ENCODE measurements around the gene DNM3.
A peak's percentile ranks its signal among the peaks of the same experiment; 100 is the strongest.

Gene DNM3

GRCh38 chr1:172154551-172154950 is 313.3 kb downstream of the DNM3 start:
- Histone ChIP-seq H3K36me3 (ENCODE audit: low read depth) (no peaks in the 10 kb centered on the region), H3K9me3 (ENCODE audit: severe bottlenecking) (no peaks in the 10 kb centered on the region), H3K27ac (ENCODE audit: poor library complexity, severe bottlenecking) (peak overlapping the region; percentile 65), H3K27me3 (ENCODE audit: insufficient read depth, poor library complexity, severe bottlenecking) (no peaks in the 10 kb centered on the region), H3K4me1 (ENCODE audit: insufficient read depth, poor library complexity, severe bottlenecking) (peaks cover 18% of the 10 kb centered on the region), H3K4me3 (ENCODE audit: severe bottlenecking) (no peak overlapping the region)
- no peak for DNase-seq (ENCODE audit: low spot score)
- peak; percentile 99 for ATAC-seq (ENCODE audit: low read depth)
- TF ChIP-seq CTCF (IDR thresholded peaks at IDR 0.05; ENCODE audit: poor library complexity, severe bottlenecking) = no peak

- DNase-seq (ENCODE audit: low spot score) (no peak), ATAC-seq (ENCODE audit: low read depth) (no peak)
- Histone ChIP-seq H3K4me3 (ENCODE audit: severe bottlenecking) (no peak overlapping the region), H3K27ac (ENCODE audit: poor library complexity, severe bottlenecking) (peak overlapping the region; percentile 65), H3K27me3 (ENCODE audit: insufficient read depth, poor library complexity, severe bottlenecking) (no peaks in the 10 kb centered on the region), H3K36me3 (ENCODE audit: low read depth) (no peaks in the 10 kb centered on the region), H3K9me3 (ENCODE audit: severe bottlenecking) (no peaks in the 10 kb centered on the region), H3K4me1 (ENCODE audit: insufficient read depth, poor library complexity, severe bottlenecking) (peaks cover 18% of the 10 kb centered on the region)
- TF ChIP-seq CTCF (IDR thresholded peaks at IDR 0.05; ENCODE audit: poor library complexity, severe bottlenecking) = no peak
Observed at GRCh38 chr1:172155766-172156165, 314.5 kb downstream of the DNM3 start.

DNA sequence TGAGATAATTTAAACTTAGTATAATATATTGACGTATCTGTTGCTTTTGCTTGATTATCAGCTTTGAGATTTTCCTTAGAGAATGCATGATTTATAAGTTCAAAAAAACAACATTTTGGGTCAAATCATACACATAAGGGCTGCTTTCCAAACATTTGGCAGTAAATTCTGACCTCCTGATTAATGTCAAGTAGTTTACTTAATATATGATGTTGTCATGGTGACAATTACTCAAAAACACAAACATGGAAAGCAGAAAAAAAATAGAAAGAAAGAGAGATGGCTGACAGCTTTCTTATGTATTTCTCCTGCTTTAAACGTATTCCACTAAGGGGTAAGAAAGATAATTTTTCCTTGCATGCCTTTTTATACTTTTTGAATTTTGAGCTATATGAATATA is 320.9 kb downstream of the DNM3 start:
- Histone ChIP-seq H3K4me1 (ENCODE audit: insufficient read depth, poor library complexity, severe bottlenecking) (no peaks in the 10 kb centered on the region), H3K27me3 (ENCODE audit: insufficient read depth, poor library complexity, severe bottlenecking) (no peaks in the 10 kb centered on the region), H3K27ac (ENCODE audit: poor library complexity, severe bottlenecking) (no peak overlapping the region), H3K4me3 (ENCODE audit: severe bottlenecking) (no peak overlapping the region), H3K36me3 (ENCODE audit: low read depth) (no peaks in the 10 kb centered on the region), H3K9me3 (ENCODE audit: severe bottlenecking) (no peaks in the 10 kb centered on the region)
- no peak for TF ChIP-seq CTCF (IDR thresholded peaks at IDR 0.05; ENCODE audit: poor library complexity, severe bottlenecking)
- DNase-seq (ENCODE audit: low spot score) (no peak), ATAC-seq (ENCODE audit: low read depth) (no peak)

GRCh38 chr1:172163498-172164215 is 322.4 kb downstream of the DNM3 start:
- no peaks in the 10 kb centered on the region for H3K4me1 ChIP-seq (ENCODE audit: insufficient read depth, poor library complexity, severe bottlenecking)
- no peak for DNase-seq (ENCODE audit: low spot score)
- H3K36me3 ChIP-seq (ENCODE audit: low read depth) = no peaks in the 10 kb centered on the region
- no peak overlapping the region for H3K27ac ChIP-seq (ENCODE audit: poor library complexity, severe bottlenecking)
- H3K27me3 ChIP-seq (ENCODE audit: insufficient read depth, poor library complexity, severe bottlenecking) = no peaks in the 10 kb centered on the region
- no peak overlapping the region for H3K4me3 ChIP-seq (ENCODE audit: severe bottlenecking)
- ATAC-seq (ENCODE audit: low read depth) = no peak
- H3K9me3 ChIP-seq (ENCODE audit: severe bottlenecking) = no peaks in the 10 kb centered on the region
- no peak for TF ChIP-seq CTCF (IDR thresholded peaks at IDR 0.05; ENCODE audit: poor library complexity, severe bottlenecking)

DNA sequence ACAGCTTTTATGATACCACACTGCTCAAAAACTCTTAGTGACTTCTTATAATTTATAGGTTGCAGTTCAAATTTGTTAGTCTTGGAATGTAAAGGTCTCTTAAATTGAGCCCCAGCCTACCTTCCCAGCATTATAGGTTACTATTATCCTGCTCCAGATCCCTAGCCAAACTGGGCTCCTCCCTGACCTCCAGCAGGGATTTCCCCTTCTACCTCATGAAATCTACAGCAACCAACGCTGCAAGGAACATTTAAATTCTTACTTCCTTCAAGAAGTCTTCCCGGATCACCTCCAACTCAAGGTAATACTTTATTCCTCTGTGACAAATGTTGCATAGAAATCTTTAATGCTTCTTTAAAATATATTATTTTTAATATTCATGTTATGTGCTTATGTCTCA is 324.1 kb downstream of the DNM3 start:
- DNase-seq (ENCODE audit: low spot score) = no peak
- no peaks in the 10 kb centered on the region for H3K4me1 ChIP-seq (ENCODE audit: insufficient read depth, poor library complexity, severe bottlenecking)
- no peak for ATAC-seq (ENCODE audit: low read depth)

More for the DNA sequence above, 324.1 kb downstream of the DNM3 start:
- Histone ChIP-seq H3K9me3 (ENCODE audit: severe bottlenecking) (no peaks in the 10 kb centered on the region), H3K4me3 (ENCODE audit: severe bottlenecking) (no peak overlapping the region), H3K27me3 (ENCODE audit: insufficient read depth, poor library complexity, severe bottlenecking) (no peaks in the 10 kb centered on the region), H3K36me3 (ENCODE audit: low read depth) (no peaks in the 10 kb centered on the region), H3K27ac (ENCODE audit: poor library complexity, severe bottlenecking) (no peak overlapping the region)
- TF ChIP-seq CTCF (IDR thresholded peaks at IDR 0.05; ENCODE audit: poor library complexity, severe bottlenecking) = no peak
